ENCODE results near the gene ADH7.

ADH7 gene

GRCh38 chr4:99366491-99366890 is 68.7 kb downstream of the ADH7 start:
- H2BK120ac ChIP-seq (ENCODE audit: low read depth, low read length), result no peak overlapping the region
- no peak overlapping the region for H2BK15ac ChIP-seq (ENCODE audit: low read length)
- H3K23ac ChIP-seq (ENCODE audit: low read depth, low read length, poor library complexity), result no peak overlapping the region
- no peak overlapping the region for H3K27ac ChIP-seq (replicated peaks; ENCODE audit: low read length)
- no peak overlapping the region for H3K4me2 ChIP-seq (ENCODE audit: insufficient read depth, low read length, poor library complexity, severe bottlenecking)
- no peaks in the 10 kb centered on the region for H3K36me3 ChIP-seq (replicated peaks in 1 of 2; ENCODE audit: control insufficient read depth in 2 of 2, insufficient read depth in 2 of 2, low read length in 2 of 2)
- no peak overlapping the region for H3K18ac ChIP-seq (ENCODE audit: low read length)
- no peak overlapping the region for H3K14ac ChIP-seq (ENCODE audit: low read length)
- no peak overlapping the region for H3K9ac ChIP-seq (ENCODE audit: low read depth, low read length, poor library complexity)
- no peak overlapping the region for H4K91ac ChIP-seq (ENCODE audit: low read depth, low read length, poor library complexity)
- H2AFZ ChIP-seq (ENCODE audit: low read length), result no peak overlapping the region
- H3K79me1 ChIP-seq (ENCODE audit: low read depth, low read length), result no peaks in the 10 kb centered on the region
- H2BK5ac ChIP-seq (ENCODE audit: low read length), result no peak overlapping the region
- no peak overlapping the region for H3K4me3 ChIP-seq (ENCODE audit: low read length in 2 of 2)
- H3K9me3 ChIP-seq (replicated peaks in 1 of 2; ENCODE audit: control insufficient read depth in 2 of 2, insufficient read depth in 1 of 2, low read depth in 1 of 2, low read length in 2 of 2), result no peaks in the 10 kb centered on the region
- no peak overlapping the region for H2AK5ac ChIP-seq (ENCODE audit: low read depth, low read length)
- H4K8ac ChIP-seq (ENCODE audit: low read depth, low read length), result no peak overlapping the region
- no CpG with 5 or more reads among the region's 1 CpG for WGBS, 2 donors (ENCODE audit: extremely low coverage in 2 of 2, insufficient read length in 2 of 2, insufficient replicate concordance in 1 of 2)
- no peaks in the 10 kb centered on the region for H3K27me3 ChIP-seq (ENCODE audit: control insufficient read depth in 3 of 3, insufficient read depth in 3 of 3, low read depth in 1 of 3, low read length in 3 of 3)
- H2BK12ac ChIP-seq (ENCODE audit: low read length), result no peak overlapping the region
- DNase-seq (ENCODE audit: low spot score), result no peak
- no peak overlapping the region for H3K4ac ChIP-seq (ENCODE audit: low read length)
- no peaks in the 10 kb centered on the region for H3K4me1 ChIP-seq (ENCODE audit: control insufficient read depth in 2 of 2, insufficient read depth in 1 of 2, low read depth in 1 of 2, low read length in 2 of 2)

GRCh38 chr4:99362768-99363167 is 72.4 kb downstream of the ADH7 start:
- no peak overlapping the region for H3K4me2 ChIP-seq (ENCODE audit: insufficient read depth, low read length, poor library complexity, severe bottlenecking)
- H3K36me3 ChIP-seq (replicated peaks in 1 of 2; ENCODE audit: control insufficient read depth in 2 of 2, insufficient read depth in 2 of 2, low read length in 2 of 2), result no peaks in the 10 kb centered on the region
- H3K4me3 ChIP-seq (ENCODE audit: low read length in 2 of 2), result no peak overlapping the region
- H3K23ac ChIP-seq (ENCODE audit: low read depth, low read length, poor library complexity), result no peak overlapping the region
- H4K8ac ChIP-seq (ENCODE audit: low read depth, low read length), result no peak overlapping the region
- no peak overlapping the region for H2BK12ac ChIP-seq (ENCODE audit: low read length)
- no peaks in the 10 kb centered on the region for H3K27me3 ChIP-seq (ENCODE audit: control insufficient read depth in 3 of 3, insufficient read depth in 3 of 3, low read depth in 1 of 3, low read length in 3 of 3)
- peaks cover 0 to 2% of the 10 kb centered on the region in 2 donors for H3K9me3 ChIP-seq (replicated peaks in 1 of 2; ENCODE audit: control insufficient read depth in 2 of 2, insufficient read depth in 1 of 2, low read depth in 1 of 2, low read length in 2 of 2)
- no peak overlapping the region for H3K4ac ChIP-seq (ENCODE audit: low read length)
- no peak overlapping the region for H2BK15ac ChIP-seq (ENCODE audit: low read length)
- no peak overlapping the region for H2AFZ ChIP-seq (ENCODE audit: low read length)
- no peak overlapping the region for H4K91ac ChIP-seq (ENCODE audit: low read depth, low read length, poor library complexity)
- no peak overlapping the region for H3K27ac ChIP-seq (replicated peaks; ENCODE audit: low read length)
- no peaks in the 10 kb centered on the region for H3K4me1 ChIP-seq (ENCODE audit: control insufficient read depth in 2 of 2, insufficient read depth in 1 of 2, low read depth in 1 of 2, low read length in 2 of 2)
- H3K9ac ChIP-seq (ENCODE audit: low read depth, low read length, poor library complexity), result no peak overlapping the region
- H2BK5ac ChIP-seq (ENCODE audit: low read length), result no peak overlapping the region
- no peak overlapping the region for H3K14ac ChIP-seq (ENCODE audit: low read length)
- H2BK120ac ChIP-seq (ENCODE audit: low read depth, low read length), result no peak overlapping the region
- DNase-seq (ENCODE audit: low spot score), result no peak
- no peaks in the 10 kb centered on the region for H3K79me1 ChIP-seq (ENCODE audit: low read depth, low read length)
- H3K18ac ChIP-seq (ENCODE audit: low read length), result no peak overlapping the region
- H2AK5ac ChIP-seq (ENCODE audit: low read depth, low read length), result no peak overlapping the region
